VCaP (cell line): ENCODE measurements around the gene LARGE1.
"Not testable (repeated sequence)": the region's sequence is repeated elsewhere in the genome, so short reads cannot be mapped to it uniquely, and the experiment has no call there.

Source experiments
- H3K27ac ChIP-seq: fragments of 450-650 bp; 2 replicates; pipeline ENCODE4 v1.5.1; 2017
- CTCF ChIP-seq: fragments of 450-650 bp; conservative IDR thresholded peaks from 2 replicates; pipeline ENCODE4 v1.5.1; 2017; ENCODE audit warnings: mild to moderate bottlenecking, moderate library complexity

LARGE1 gene

GRCh38 chr22:33472462-33473344, 447.6 kb downstream of the LARGE1 start:
- no peak overlapping the region for H3K27ac ChIP-seq
- TF ChIP-seq CTCF: no peak

GRCh38 chr22:33470456-33470855, 449.8 kb downstream of the LARGE1 start:
- no peak for TF ChIP-seq CTCF

GRCh38 chr22:33467620-33468095, 452.6 kb downstream of the LARGE1 start:
- H3K27ac ChIP-seq: no peak overlapping the region
- no peak for TF ChIP-seq CTCF

More at GRCh38 chr22:33470456-33470855, 449.8 kb downstream of the LARGE1 start:
- no peak overlapping the region for H3K27ac ChIP-seq

- no peak for TF ChIP-seq CTCF
- no peak overlapping the region for H3K27ac ChIP-seq
Observed at GRCh38 chr22:33467080-33467479, 453.2 kb downstream of the LARGE1 start.

- TF ChIP-seq CTCF: no peak
- H3K27ac ChIP-seq: peak overlapping the region; percentile 58
Observed at GRCh38 chr22:33465554-33465953, 454.7 kb downstream of the LARGE1 start.

GRCh38 chr22:33464698-33465097, 455.6 kb downstream of the LARGE1 start:
- TF ChIP-seq CTCF: no peak
- peak overlapping the region; percentile 58 for H3K27ac ChIP-seq

GRCh38 chr22:33461698-33462434, 458.4 kb downstream of the LARGE1 start:
- no peak overlapping the region for H3K27ac ChIP-seq
- TF ChIP-seq CTCF: no peak

GRCh38 chr22:33461245-33461644, 459.0 kb downstream of the LARGE1 start:
- H3K27ac ChIP-seq: not testable (repeated sequence)
